Activated T-helper 1 cell treated with anti-CD3 and anti-CD28 coated beads, Interleukin-2, amount 50 U/mL, for 16 hours (primary cell): Measurements from ENCODE around the gene MAZ.
A peak's percentile ranks its signal among the peaks of the same experiment; 100 is the strongest.

ENCODE experiments used
- DNase-seq, 2 donors: peaks; one replicate each; pipeline ENCODE4 v3.0.0-alpha.2; 2020; ENCODE audit warnings: low read depth in 1 of 2, low spot score in 1 of 2

MAZ gene

DNA sequence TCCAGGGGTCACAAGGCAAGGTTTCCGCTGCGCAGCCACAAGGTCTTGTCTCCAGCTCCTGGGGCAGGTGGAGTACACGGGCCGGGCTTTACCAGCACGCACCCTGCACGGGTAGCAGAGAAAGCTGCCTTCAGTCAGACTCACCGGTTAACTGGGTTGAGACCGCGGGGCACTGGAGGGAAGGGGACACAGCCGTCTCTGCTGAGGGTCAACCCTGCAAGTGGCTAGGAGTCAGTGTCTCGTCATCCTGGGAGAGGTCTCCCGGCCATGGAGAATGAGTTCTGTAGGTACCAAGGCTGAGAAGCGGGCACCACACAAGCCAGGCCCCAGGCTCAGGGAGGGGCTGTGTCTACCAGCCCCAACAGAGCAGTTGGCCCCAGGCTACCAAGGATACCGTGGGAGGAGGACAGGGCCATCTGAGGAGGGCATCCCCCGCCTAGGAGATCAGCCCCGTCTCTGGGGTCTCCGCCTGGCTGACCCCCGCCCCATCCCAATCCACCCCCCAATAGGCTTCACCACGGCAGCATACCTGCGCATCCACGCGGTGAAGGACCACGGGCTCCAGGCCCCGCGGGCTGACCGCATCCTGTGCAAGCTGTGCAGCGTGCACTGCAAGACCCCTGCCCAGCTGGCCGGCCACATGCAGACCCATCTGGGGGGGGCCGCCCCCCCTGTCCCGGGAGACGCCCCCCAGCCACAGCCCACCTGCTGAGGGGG, 2.9 kb downstream of the MAZ start:
- DNase-seq: no peak

DNA sequence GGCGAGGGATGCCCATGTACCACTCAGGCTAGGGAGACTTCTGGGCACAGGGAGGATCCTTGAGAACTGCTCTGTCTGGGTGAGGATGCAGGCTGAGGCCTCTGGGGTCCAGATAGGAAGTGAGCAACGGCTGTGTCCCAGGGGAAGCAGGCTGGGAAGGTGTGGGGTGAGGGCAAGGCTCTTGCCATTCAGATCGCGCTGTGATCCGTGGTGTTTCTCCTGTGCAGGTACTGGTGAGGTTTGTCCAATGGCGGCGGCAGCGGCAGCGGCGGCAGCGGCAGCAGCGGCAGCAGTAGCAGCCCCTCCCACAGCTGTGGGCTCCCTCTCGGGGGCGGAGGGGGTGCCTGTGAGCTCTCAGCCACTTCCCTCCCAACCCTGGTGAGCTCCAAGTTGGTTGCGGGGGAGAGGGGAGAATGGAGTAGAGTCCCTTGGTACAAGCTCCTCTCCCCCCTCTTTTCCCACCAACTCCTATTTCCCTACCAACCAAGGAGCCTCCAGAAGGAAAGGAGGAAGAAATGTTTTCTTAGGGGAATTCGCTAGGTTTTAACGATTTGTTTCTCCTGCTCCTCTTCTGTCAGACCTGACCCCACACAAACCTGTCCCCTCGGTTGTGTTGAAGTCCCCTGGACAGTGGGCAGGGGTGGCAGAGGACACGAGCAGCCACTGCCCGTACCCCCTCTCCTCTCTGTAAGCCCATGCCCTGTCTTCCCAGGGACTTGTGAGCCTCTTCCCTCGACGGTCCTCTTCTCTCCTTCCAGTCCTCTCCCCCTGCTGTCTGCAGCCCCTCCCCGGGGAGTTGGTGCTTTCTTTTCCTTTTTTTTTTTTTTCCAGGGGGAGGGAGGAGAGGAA, 3.7 kb downstream of the MAZ start:
- DNase-seq: no peak

DNA sequence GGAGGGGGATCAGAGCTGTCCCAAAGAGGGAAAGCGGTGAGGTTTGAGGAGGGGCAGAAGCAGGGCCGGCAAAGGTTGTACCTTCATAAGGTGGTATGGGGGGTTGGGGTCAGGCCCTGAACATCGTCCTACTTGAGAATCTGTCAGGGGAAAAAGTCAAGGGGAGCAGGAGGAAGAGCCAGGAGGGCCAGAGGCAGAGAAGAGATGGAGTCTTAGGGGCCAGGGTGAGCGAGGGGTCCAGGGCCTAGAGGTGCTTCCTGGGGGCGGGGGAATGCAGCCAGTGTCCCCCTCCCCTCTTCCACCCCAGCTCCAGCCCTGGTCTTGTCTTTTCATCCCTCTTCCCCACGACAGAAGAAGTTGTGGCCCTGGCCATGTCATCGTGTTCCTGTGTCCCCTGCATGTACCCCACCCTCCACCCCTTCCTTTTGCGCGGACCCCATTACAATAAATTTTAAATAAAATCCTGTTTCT, 4.4 kb downstream of the MAZ start:
- DNase-seq: no peak

DNA sequence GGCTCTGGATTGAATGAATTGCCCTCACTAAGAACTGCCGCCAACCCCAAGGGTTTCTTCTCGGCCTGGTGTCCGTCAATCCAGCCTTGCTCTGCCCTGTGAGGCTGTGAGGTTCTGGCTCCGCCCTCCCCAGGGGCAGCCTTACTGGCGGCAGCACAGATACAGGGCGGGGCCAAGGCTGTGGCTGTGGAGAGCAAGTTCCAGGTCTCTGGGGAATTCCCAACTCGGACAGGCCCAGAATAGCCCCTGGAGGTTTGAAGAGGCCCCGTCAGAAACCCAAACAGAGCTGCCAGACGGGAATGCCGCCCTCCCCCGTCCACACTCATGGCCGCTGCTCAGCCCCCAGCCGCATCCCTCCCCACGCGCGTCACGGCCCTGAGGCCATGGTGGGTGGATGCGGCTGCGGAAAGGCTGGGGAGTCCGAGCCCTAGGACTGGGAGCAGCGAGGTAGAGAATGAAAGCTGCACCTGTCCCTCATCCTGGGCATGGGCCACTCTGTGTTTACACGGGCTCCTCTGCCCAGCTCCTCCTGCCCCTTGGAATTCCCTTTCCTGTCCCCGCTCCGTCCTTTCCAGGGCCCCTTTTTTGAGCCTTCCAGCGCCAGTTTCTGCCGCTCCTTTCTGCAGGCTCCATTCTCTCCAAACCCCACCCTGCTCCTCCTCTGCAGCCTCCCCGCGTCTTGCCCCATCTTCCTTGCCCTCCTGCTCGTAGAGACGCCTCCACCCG, 5.0 kb downstream of the MAZ start:
- DNase-seq: peak in 1 of 2 donors; percentile 27

DNA sequence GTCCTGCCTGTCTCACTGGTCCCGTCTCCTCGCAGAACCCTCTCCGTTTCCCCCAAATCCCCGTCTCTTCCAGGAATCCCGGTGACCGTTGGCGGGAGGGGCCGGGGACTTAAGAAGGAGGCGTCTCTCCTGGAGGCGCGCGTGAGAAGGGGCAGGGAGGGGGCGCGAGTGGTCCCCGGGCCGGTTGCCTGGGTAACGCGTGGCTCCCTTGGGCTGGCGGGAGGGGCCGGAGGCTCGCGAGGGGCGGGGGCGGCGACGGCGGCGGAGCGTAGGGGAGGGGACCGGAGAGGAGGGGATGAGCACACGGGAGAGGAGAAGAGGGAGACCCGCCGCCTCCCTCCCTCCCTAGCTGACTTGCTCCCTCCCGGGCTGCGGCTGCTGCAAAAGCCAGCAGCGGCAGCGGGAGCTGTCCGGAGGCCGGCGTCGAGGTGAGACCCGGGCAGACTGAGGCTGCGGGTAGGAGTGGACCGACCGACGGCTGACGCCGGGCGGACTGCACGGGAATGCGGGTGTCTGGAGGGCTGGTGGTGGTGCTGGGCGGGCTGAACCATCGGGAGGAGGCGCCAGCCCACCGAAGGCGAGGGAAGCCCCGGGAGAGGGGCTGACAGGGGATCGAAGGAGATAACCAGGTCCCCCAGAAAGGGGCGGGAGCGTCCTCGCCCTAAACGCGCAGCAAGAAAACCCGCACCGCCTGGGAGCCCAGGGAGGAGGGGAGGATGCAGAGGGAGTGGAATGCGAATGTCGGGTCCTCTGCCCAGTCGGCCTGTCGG, 5.8 kb downstream of the MAZ start, which contains the start of gene PRRT2:
Gene PRRT2 (plus strand): TSS at position 298 of the 770 bp plus-strand sequence. CDS start 862 bp downstream, outside the sequence.
- DNase-seq: no peak

DNA sequence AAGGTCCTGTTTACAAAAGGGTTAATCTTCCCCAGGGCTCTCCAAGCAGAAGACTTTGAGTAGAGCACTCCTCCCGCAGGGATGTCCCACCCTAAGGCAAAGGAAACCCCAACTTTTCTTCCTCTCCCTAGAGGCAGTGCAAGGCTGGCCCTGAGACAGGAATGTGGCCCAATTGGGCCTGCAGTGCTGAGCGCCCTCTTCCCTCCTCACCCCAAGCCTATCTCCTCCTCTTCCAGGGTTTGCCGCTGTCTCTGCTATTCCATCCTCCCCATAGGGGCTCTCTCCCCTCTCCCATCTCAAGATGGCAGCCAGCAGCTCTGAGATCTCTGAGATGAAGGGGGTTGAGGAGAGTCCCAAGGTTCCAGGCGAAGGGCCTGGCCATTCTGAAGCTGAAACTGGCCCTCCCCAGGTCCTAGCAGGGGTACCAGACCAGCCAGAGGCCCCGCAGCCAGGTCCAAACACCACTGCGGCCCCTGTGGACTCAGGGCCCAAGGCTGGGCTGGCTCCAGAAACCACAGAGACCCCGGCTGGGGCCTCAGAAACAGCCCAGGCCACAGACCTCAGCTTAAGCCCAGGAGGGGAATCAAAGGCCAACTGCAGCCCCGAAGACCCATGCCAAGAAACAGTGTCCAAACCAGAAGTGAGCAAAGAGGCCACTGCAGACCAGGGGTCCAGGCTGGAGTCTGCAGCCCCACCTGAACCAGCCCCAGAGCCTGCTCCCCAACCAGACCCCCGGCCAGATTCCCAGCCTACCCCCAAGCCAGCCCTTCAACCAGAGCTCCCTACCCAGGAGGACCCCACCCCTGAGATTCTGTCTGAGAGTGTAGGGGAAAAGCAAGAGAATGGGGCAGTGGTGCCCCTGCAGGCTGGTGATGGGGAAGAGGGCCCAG, 6.7 kb downstream of the MAZ start:
- no peak for DNase-seq

DNA sequence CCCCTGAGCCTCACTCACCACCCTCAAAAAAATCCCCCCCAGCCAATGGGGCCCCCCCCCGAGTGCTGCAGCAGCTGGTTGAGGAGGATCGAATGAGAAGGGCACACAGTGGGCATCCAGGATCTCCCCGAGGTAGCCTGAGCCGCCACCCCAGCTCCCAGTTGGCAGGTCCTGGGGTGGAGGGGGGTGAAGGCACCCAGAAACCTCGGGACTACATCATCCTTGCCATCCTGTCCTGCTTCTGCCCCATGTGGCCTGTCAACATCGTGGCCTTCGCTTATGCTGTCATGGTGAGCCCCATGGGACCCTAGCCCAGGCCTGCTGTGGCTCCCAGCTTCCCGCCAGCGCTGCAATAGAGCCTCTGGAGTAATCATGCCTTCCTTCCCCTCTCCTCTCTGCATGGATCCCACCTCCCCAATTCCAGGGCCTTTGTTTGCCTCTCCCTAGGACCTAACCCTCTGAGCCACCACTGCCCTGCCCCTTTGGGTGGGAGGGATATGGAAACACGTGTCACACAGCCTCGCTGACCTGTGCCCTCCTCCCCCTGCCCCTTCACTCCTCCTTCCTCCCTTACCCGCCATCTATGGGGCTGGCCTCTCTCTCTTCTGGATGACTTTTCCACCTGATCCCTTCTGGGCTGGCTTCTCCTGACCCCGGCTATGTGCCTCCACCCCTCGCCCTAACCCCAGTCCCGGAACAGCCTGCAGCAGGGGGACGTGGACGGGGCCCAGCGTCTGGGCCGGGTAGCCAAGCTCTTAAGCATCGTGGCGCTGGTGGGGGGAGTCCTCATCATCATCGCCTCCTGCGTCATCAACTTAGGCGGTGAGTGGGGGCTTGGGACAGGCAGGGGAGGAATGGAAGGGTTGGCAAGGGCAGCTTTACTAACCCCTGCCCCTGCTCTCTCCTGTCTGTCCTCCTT, 7.6 kb downstream of the MAZ start:
- DNase-seq: no peak

DNA sequence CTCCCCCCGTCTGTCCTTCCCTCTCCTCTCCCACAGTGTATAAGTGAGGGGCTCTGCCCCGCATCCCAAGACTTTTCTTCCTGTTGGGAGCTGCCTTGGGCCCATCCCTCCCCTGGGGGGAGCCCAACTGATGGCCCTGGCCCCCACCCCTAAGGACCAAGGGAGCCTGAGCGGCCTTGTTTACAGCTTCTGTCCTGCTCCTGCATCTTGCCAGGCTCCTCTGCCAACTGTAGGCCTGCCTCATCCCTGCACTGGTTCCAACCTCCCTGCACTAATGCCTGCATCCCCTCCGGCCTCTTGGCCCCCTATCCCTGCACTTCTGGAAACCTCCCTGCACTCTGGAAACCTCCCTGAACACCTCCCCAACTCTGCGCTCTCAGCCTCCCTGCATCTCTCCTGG, 8.3 kb downstream of the MAZ start:
- DNase-seq: no peak

DNA sequence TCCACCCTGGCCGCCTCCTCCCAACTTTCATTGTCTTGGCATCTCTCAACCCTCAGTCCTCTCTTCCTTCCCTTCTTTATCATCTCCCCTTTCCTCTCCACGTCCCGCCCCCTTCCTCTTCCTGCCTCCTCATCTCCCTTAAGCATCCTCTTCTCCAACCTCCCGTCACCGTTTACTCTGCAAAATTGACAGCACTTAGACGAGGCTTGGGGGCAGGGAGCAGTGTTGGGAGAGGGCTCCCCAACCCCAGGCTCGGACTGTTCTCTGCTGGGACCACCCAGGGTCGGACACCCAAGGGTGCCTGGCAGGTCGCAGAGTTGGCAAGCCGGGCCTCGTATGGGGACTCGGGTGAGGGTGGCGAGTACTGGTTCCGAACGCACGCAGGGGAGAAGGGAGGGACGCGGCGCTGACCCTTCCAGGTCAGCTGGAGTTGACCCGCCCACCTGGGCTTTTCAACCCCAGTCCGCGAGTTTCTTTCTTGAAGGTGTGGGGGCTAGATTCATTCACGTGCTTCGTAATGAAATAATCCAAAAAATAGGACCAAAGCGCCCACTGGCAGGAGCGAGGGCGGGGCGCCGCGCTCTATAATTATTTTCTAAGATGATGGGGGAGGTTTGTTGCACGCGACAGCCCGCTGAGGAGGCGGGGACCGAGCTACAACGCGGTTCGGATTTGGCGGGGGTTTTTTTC, 8.8 kb downstream of the MAZ start:
- peak in 1 of 2 donors; percentile 34 for DNase-seq

DNA sequence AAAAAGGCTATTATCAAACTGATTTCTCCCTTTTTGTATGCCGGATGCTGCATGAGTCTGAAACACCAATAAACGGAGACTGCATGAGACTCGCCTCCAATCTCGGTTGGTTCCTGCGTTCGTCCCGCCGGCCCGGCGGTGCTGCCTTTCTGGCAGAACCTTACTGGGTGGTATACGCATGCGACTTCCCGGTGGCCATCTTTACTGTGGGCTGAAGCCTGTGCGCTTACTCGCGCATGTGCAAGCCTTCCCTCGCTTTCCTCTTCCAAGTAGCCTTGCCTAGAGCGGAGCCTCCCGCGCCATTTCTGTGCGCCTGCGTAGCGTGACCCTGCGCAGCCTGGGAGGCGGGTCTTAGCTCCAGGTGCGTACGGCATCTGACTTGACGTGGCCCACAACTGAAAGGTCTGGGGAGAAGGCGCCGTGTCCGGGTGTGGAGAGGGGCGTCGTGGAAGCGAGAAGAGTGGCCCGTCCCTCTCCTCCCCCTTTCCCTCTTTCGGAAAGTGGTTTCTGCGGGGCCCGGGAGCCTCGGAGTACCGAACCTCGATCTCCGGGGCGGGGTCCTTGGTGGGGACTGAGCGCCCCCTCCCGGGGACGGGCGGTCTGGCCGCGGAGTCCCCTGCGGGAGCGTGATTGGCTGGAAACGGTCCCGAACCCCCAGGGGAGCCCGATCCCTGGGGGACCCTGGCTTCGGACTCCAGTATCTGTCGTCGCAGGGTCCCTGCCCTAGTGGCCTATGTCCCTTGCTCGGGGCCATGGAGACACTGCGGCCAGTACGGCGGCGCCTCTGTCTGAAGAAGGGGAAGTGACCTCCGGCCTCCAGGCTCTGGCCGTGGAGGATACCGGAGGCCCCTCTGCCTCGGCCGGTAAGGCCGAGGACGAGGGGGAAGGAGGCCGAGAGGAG, 9.7 kb downstream of the MAZ start, which contains the start of gene PAGR1:
Gene PAGR1 (plus strand): TSS at position 360 of the 901 bp plus-strand sequence. CDS start 374 bp downstream, at position 734.
- peak; percentile 96 to 97 for DNase-seq

DNA sequence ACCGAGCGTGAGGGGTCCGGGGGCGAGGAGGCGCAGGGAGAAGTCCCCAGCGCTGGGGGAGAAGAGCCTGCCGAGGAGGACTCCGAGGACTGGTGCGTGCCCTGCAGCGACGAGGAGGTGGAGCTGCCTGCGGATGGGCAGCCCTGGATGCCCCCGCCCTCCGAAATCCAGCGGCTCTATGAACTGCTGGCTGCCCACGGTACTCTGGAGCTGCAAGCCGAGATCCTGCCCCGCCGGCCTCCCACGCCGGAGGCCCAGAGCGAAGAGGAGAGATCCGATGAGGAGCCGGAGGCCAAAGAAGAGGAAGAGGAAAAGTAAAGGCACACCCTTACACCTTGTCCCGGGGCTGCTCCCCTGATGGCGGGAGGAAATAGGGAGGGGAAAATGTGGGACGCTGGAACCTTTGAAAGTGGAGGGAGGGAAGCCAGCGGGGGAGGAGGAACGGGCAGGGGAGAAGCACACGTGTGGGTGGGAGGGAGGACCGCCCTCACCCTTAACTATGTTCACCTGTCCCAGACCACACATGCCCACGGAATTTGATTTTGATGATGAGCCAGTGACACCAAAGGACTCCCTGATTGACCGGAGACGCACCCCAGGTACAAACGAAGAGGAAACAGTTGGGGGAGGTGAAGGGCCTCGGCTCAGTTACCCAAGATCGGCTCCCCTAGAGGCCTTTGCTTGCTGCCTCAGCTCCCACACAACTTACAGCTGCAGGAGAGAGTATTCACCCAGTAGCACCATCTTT, 10.5 kb downstream of the MAZ start:
- DNase-seq: no peak

DNA sequence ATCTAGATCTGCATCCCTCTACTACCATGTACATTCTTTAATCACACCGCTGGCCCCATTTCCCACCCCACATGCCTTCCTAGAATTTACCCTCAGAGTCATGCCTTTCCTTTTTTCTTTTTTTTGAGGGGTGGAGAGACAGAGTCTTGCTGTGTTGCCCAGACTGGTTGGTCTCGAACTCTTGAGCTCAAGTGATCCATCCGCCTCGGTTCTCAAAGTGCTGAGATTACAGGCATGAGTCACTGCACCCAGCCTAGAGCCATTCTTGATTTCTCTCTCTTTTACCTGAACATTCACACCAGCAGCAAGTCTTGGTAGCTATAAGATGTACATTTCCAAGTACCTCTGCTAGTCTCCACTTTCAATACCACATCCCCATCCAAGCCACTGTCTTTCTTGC, 11.8 kb downstream of the MAZ start:
- DNase-seq: no peak

DNA sequence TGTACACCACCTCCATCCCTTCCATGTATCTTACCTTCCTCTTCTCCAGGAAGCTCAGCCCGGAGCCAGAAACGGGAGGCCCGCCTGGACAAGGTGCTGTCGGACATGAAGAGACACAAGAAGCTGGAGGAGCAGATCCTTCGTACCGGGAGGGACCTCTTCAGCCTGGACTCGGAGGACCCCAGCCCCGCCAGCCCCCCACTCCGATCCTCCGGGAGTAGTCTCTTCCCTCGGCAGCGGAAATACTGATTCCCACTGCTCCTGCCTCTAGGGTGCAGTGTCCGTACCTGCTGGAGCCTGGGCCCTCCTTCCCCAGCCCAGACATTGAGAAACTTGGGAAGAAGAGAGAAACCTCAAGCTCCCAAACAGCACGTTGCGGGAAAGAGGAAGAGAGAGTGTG, 13.2 kb downstream of the MAZ start:
- no peak for DNase-seq

DNA sequence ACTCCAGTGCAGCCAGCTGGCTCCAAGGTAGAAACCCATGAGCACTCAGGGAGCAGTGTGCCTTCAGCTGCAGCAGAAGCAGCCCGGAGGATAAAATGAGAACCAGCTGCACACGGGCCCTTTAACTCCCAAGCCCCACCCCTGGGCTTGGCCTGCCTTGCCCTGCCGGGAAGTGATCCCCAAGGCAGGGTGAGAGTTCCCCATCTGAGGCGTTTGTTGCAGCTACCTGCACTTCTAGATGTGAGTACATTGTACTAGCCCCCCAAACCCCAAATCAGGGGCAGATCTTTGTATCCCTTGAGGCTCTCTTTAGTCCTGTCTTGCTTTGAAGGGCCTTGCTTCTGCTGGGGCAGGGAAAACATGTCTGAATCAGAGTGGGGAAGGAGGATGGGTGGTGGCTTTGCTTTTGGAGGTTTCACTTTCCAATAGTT, 14.0 kb downstream of the MAZ start, which contains the start of gene MVP:
Gene MVP (plus strand): TSS at position 192 of the 431 bp plus-strand sequence. CDS start 10,088 bp downstream, outside the sequence.
- DNase-seq: no peak

DNA sequence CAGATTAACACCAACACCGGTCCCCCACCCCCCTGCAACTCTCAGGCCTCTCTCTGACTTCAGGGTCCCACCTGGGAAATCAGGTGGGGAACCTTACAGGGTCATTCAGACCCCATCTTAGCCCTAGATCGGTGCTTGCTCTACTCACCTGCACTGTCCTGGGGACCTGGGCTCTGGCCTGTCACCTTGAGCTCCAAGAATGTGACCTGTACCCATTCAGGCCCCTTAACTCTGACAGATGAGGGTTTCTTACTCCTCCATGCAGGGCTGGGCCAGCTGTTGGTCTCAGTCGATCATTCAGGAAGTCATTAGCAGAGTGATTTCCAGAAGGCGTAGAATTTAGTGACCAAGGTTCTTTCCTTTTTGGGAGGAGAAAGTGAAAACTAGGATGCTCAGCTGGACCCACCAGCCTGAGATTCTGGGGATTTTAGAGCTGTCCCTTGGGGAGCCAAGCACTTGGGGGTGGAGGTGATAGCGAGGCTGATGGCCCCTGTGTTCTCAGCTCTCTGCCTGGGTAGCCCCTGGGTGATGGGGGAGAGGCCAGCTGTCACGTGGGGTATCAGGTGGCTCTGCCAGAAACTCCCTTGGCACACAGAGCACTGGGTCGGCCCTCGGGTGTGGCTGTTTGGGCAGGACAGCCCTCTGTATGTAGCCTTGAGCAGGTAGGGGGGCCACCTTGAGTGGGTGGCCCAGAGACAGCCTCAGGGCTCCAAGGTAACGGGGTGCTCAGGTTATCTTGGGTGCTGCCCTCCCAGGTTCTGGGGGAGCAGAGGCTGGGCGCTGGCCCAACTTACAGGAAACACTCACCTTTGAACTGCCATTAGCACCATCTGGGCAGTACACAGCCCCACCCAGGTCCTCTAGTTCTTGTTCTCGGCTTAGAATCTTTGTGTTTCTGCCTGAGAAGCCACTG, 14.7 kb downstream of the MAZ start:
- DNase-seq: no peak
